Measurements from ENCODE around the gene EXOC1.
"Not testable (repeated sequence)": the region's sequence is repeated elsewhere in the genome, so short reads cannot be mapped to it uniquely, and the experiment has no call there.

The EXOC1 gene

GRCh38 chr4:55907469-55907868 lies 54.0 kb downstream of the EXOC1 start:
- DNase-seq (ENCODE audit: low spot score): no peak

- no peak for DNase-seq (ENCODE audit: low spot score)
Measured at GRCh38 chr4:55910140-55910539, 56.7 kb downstream of the EXOC1 start.

- DNase-seq (ENCODE audit: low spot score): no peak
Measured at GRCh38 chr4:55912249-55912648, 58.8 kb downstream of the EXOC1 start.

- no peak for DNase-seq (ENCODE audit: low spot score)
Measured at GRCh38 chr4:55920571-55920970, 67.1 kb downstream of the EXOC1 start.

GRCh38 chr4:55921093-55921492 lies 67.6 kb downstream of the EXOC1 start:
- no peak for DNase-seq (ENCODE audit: low spot score)

- DNase-seq (ENCODE audit: low spot score): no peak
Measured at GRCh38 chr4:55925241-55925640, 71.8 kb downstream of the EXOC1 start.

GRCh38 chr4:55926610-55927009 lies 73.2 kb downstream of the EXOC1 start:
- peak; percentile 21 for DNase-seq (ENCODE audit: low spot score)

- no peak for DNase-seq (ENCODE audit: low spot score)
Measured at GRCh38 chr4:55927803-55928437, 74.5 kb downstream of the EXOC1 start.

- no peak for DNase-seq (ENCODE audit: low spot score)
Measured at GRCh38 chr4:55928846-55929245, 75.4 kb downstream of the EXOC1 start.

- DNase-seq (ENCODE audit: low spot score): no peak
Measured at GRCh38 chr4:55931043-55931442, 77.6 kb downstream of the EXOC1 start.

- no peak for DNase-seq (ENCODE audit: low spot score)
Measured at GRCh38 chr4:55931833-55932232, 78.4 kb downstream of the EXOC1 start.

- no peak for DNase-seq (ENCODE audit: low spot score)
Measured at GRCh38 chr4:55932511-55932910, 79.1 kb downstream of the EXOC1 start.

- no peak for DNase-seq (ENCODE audit: low spot score)
Measured at GRCh38 chr4:55933611-55934010, 80.2 kb downstream of the EXOC1 start.

GRCh38 chr4:55935907-55936306 lies 82.5 kb downstream of the EXOC1 start:
- not testable (repeated sequence) for DNase-seq (ENCODE audit: low spot score)

GRCh38 chr4:55938481-55938880 lies 85.0 kb downstream of the EXOC1 start:
- no peak for DNase-seq (ENCODE audit: low spot score)

GRCh38 chr4:55939421-55939820 lies 86.0 kb downstream of the EXOC1 start:
- DNase-seq (ENCODE audit: low spot score): no peak

GRCh38 chr4:55941881-55942396 lies 88.5 kb downstream of the EXOC1 start:
- no peak for DNase-seq (ENCODE audit: low spot score)

- no peak for DNase-seq (ENCODE audit: low spot score)
Measured at GRCh38 chr4:55947254-55947882, 93.9 kb downstream of the EXOC1 start.

GRCh38 chr4:55947912-55948725 lies 94.7 kb downstream of the EXOC1 start:
- no peak for DNase-seq (ENCODE audit: low spot score)

GRCh38 chr4:55948726-55949481 lies 95.5 kb downstream of the EXOC1 start, which contains the start of gene CEP135:
CEP135 (plus strand) TSS chr4:55948945; CDS start chr4:55952131, 3,186 bp downstream.
- peak; percentile 95 for DNase-seq (ENCODE audit: low spot score)

- no peak for DNase-seq (ENCODE audit: low spot score)
Measured at GRCh38 chr4:55949482-55949802, 96.0 kb downstream of the EXOC1 start.

Measured in iPS-NIHi11 (cell line).